NK-92 (cell line): ENCODE results near the gene GPATCH4.
"Not testable (repeated sequence)": the region's sequence is repeated elsewhere in the genome, so short reads cannot be mapped to it uniquely, and the experiment has no call there.

Experiments
- DNase-seq: peaks from one replicate; lab custom pipeline; 2025; ENCODE audit not compliant: unreplicated experiment; lab: John Stamatoyannopoulos, UW

The GPATCH4 gene

GRCh38 chr1:156581661-156582387, 19.5 kb downstream of the GPATCH4 start:
- no peak for DNase-seq

DNA sequence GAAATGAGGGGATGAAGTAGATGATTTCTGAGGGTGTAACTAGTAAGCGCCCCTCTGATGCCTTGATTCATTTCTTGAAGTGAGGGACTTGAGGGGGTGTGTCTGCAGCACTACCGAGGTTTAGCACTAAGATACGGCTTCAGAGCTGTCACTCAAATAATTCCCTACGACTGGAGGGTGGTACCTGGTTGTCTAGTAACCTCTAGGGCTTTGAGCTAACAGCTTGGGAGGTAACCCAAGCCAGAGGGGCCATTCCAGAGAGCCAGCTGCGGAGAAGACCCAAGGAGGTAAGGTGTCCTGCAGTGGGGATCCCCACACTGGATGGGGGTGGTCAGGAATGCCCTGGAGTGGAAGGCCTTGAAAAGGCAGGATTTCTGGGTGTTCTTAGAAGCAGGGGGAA, 21.8 kb downstream of the GPATCH4 start, which contains the start of gene TTC24:
Gene TTC24 (plus strand): TSS at position 252 of the 400 bp plus-strand sequence. CDS start 1,642 bp downstream, outside the sequence.
- DNase-seq = no peak

DNA sequence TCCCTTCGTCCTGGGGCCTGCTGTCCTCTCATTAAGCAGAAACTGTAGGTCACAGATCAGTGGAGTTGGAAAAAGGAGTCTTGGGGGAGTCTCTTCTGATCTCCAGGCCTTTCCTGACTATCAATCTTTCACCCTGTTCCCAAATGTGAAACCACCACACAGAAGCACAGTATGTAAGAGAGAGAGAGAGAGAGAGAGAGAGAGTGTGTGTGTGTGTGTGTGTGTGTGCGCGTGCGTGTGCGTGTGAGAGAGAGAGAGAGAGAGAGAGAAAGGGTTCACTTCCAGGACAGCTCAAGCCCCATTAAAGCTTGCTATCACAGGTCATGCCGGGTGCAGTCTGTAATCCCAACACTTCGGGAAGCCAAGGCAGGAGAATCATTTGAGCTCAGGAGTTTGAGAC, 23.2 kb downstream of the GPATCH4 start:
- no peak for DNase-seq

- no peak for DNase-seq
Observed at GRCh38 chr1:156577550-156577949, 23.7 kb downstream of the GPATCH4 start.

DNA sequence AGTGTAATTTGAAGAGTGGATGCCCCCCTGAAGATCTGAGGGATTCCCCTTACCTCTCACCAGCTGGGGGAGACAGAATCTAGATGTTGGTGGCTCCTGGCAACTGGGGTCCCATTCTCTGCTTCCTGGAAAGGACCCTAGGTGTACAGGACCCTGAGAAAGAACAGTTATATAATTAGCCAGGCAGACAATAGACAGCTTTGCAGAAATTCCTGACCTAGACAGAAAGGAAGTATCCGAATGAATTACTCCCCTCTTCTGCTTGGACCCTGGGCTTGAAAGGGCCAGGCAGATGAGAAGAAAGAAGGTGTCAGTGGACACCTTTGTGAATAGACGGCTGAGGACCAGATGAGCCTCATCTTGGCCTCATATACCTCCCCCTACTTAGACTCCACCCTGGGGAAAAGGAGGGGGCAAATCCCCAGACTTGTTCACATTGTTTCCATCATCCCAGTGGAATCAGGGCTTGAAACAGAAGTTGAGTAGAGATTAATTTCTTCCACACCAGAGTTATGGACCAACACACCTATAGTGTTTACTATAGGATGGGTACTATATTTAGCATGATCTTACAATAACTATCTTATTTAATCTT, 27.1 kb downstream of the GPATCH4 start:
- DNase-seq = no peak

- DNase-seq = no peak
Observed at GRCh38 chr1:156572663-156573018, 28.6 kb downstream of the GPATCH4 start.

GRCh38 chr1:156571919-156572662, 29.2 kb downstream of the GPATCH4 start, which contains the start of gene IQGAP3:
Gene IQGAP3 (minus strand): TSS chr1:156572565. CDS start chr1:156572529, 36 bp downstream.
- DNase-seq = no peak

GRCh38 chr1:156571261-156571852, 29.9 kb downstream of the GPATCH4 start:
- no peak for DNase-seq

GRCh38 chr1:156566436-156566835, 34.8 kb downstream of the GPATCH4 start:
- DNase-seq = no peak

GRCh38 chr1:156565519-156565918, 35.8 kb downstream of the GPATCH4 start:
- DNase-seq = no peak

DNA sequence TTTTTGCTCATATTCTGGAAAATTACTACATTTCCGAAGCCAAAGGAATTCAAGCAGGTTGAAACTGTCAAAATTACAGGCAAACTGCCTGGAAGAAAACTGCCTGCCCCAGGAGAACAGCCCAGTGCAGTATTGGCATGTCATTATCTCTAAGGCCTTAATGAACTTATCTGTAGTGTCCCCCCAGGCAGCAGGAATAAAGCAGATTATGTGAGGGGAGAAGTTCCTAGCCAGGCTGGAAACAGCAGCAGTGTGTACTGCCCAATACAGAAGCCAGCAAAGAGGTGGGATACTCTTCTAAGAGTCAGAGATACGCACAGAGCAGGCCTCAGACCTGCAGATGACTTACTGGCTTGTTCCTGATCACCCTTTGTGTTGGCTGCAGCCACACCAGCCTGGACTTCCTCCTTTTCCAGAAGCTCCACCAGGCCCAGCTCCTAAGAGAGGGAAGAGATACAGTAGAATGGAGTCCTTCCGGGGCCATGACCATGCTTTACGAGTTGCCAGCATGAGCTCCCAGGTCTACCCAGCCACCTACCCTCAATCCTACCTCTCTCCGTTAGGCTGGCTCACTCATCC, 40.6 kb downstream of the GPATCH4 start:
- no peak for DNase-seq

- DNase-seq = no peak
Observed at GRCh38 chr1:156559797-156560385, 41.4 kb downstream of the GPATCH4 start.

- DNase-seq = no peak
Observed at GRCh38 chr1:156559086-156559796, 42.0 kb downstream of the GPATCH4 start.

GRCh38 chr1:156556354-156556753, 44.9 kb downstream of the GPATCH4 start:
- no peak for DNase-seq

GRCh38 chr1:156555715-156556114, 45.6 kb downstream of the GPATCH4 start:
- DNase-seq = no peak

GRCh38 chr1:156554971-156555370, 46.3 kb downstream of the GPATCH4 start:
- no peak for DNase-seq

- no peak for DNase-seq
Observed at GRCh38 chr1:156553860-156554485, 47.3 kb downstream of the GPATCH4 start.

DNA sequence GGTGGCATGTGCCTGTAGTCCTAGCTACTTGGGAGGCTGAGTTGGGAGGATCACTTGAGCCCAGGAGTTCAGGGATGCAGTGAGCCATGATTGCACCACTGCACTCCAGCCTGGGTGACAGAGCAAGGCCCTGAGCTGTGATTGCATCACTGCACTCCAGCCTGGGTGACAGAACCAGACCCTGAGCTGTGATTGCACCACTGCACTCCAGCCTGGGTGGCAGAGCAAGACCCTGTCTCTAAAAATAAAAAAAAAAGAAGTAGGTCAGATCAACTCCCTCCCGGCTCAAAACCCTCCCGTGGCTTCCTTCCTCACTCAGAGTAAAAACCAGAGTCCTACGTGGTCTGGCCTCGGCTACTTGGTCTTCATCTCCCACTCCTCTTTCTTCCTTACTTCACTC, 48.3 kb downstream of the GPATCH4 start:
- not testable (repeated sequence) for DNase-seq

GRCh38 chr1:156552518-156552917, 48.8 kb downstream of the GPATCH4 start:
- no peak for DNase-seq

GRCh38 chr1:156551869-156552268, 49.4 kb downstream of the GPATCH4 start:
- DNase-seq = no peak
